Lower leg skin (tissue), 4 donors: ENCODE results near the gene HDAC7. TPM values are rescaled to one million over a fixed set of nuclear protein-coding genes. Genes with fewer than 3 reads are reported as not detected.

Source experiments
- DNase-seq, 2 donors: peaks; one replicate each; pipeline ENCODE4 v3.0.0-alpha.2; 2019; ENCODE audit warnings: low spot score in 2 of 2
- H3K4me3 ChIP-seq: fragments of 200-600 bp; sonication (generic); 2 replicates; pipeline ENCODE4 v1.5.1; 2017; ENCODE audit warnings: mild to moderate bottlenecking, low read depth; ENCODE audit not compliant: poor library complexity, severe bottlenecking
- CTCF ChIP-seq, 3 donors: fragments of 450-650 bp; IDR thresholded peaks; one replicate each; pipeline ENCODE4 v1.5.1; 2016; ENCODE audit warnings: antibody characterized with exemption in 3 of 3, mild to moderate bottlenecking in 3 of 3, moderate library complexity in 2 of 3
- POLR2A ChIP-seq, 2 donors: fragments of 450-650 bp; IDR thresholded peaks; one replicate each; pipeline ENCODE4 v1.6.1; 2016 to 2017; ENCODE audit warnings: antibody characterized with exemption in 2 of 2, mild to moderate bottlenecking in 1 of 2, moderate library complexity in 1 of 2
- WGBS, 2 donors: methylation state at CpG; one replicate each; pipeline ENCODE4 v1.1.5; 2018; 5-methylcytosine and 5-hydroxymethylcytosine counted together
- intact Hi-C: fragments of 100-400 bp; cut with DNase I; formaldehyde crosslinking; loops from one replicate; pipeline ENCODE4 v1.15.0; 2023; ENCODE audit warnings: low total_unique reads
- total RNA-seq, 4 donors: library from RNA; depleted of rRNA; stranded (reverse); fragments of >200 nt; gene quantifications; one replicate each; pipeline ENCODE4 v1.1.0, GENCODE V29; 2016

Gene HDAC7
- total RNA-seq, 4 donors from 2014 or later = 56.3 to 114 (median 63.5) TPM

- DNase-seq = no peak
- 85 to 88% methylated on average over 7 to 10 of the region's 10 CpGs for WGBS, 2 donors
- H3K4me3 ChIP-seq = no peak overlapping the region
- intact Hi-C loops = no loop called here
- no peak for TF ChIP-seq CTCF (IDR thresholded peaks at IDR 0.05)
- TF ChIP-seq POLR2A (IDR thresholded peaks at IDR 0.05) = no peak
These were observed 32.9 kb downstream of the HDAC7 start for GRCh38 chr12:47786662-47787280.

GRCh38 chr12:47785887-47786661 lies 33.6 kb downstream of the HDAC7 start:
- 63 to 78% methylated on average over 11 of the region's 11 CpGs for WGBS, 2 donors
- H3K4me3 ChIP-seq = no peak overlapping the region
- DNase-seq = no peak
- TF ChIP-seq CTCF (IDR thresholded peaks at IDR 0.05) = no peak
- no peak for TF ChIP-seq POLR2A (IDR thresholded peaks at IDR 0.05)
- intact Hi-C loops = no loop called here

GRCh38 chr12:47785036-47785886 lies 34.4 kb downstream of the HDAC7 start:
- 73 to 81% methylated on average over 13 to 14 of the region's 15 CpGs for WGBS, 2 donors
- DNase-seq = no peak
- H3K4me3 ChIP-seq = no peak overlapping the region
- TF ChIP-seq POLR2A (IDR thresholded peaks at IDR 0.05) = no peak
- TF ChIP-seq CTCF (IDR thresholded peaks at IDR 0.05) = no peak
- intact Hi-C loops = no loop called here

- DNase-seq = no peak
- TF ChIP-seq CTCF (IDR thresholded peaks at IDR 0.05) (no peak), POLR2A (IDR thresholded peaks at IDR 0.05) (no peak)
- WGBS, 2 donors = 88 to 89% methylated on average over 20 of the region's 20 CpGs
- intact Hi-C loops = loop anchor here (5.0 kb wide), 1 partner anchor 53 kb away; no protein-coding TSS in a partner anchor
- no peak overlapping the region for H3K4me3 ChIP-seq
These were observed 35.6 kb downstream of the HDAC7 start for GRCh38 chr12:47783821-47784819.
